ENCODE results near the gene ABHD17C. TPM values are rescaled to one million over a fixed set of nuclear protein-coding genes. Genes with fewer than 3 reads are reported as not detected.

Gene ABHD17C
- total and polyA plus RNA-seq, 2 experiments from 2014 or later: 21.9 to 32.4 TPM

- TF ChIP-seq, protein P1, sequence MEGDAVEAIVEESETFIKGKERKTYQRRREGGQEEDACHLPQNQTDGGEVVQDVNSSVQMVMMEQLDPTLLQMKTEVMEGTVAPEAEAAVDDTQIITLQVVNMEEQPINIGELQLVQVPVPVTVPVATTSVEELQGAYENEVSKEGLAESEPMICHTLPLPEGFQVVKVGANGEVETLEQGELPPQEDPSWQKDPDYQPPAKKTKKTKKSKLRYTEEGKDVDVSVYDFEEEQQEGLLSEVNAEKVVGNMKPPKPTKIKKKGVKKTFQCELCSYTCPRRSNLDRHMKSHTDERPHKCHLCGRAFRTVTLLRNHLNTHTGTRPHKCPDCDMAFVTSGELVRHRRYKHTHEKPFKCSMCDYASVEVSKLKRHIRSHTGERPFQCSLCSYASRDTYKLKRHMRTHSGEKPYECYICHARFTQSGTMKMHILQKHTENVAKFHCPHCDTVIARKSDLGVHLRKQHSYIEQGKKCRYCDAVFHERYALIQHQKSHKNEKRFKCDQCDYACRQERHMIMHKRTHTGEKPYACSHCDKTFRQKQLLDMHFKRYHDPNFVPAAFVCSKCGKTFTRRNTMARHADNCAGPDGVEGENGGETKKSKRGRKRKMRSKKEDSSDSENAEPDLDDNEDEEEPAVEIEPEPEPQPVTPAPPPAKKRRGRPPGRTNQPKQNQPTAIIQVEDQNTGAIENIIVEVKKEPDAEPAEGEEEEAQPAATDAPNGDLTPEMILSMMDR (IDR thresholded peaks at IDR 0.05; ENCODE audit: poor library complexity): no peak
- TF ChIP-seq EZH2 (IDR thresholded peaks at IDR 0.05; ENCODE audit: borderline replicate concordance) (no peak), EZH2phosphoT487 (IDR thresholded peaks at IDR 0.05; ENCODE audit: low read depth, severe bottlenecking, unreplicated experiment) (no peak)
Measured at GRCh38 chr15:80669663-80670273, 25.3 kb upstream of the ABHD17C start.

GRCh38 chr15:80673561-80674244 is 21.4 kb upstream of the ABHD17C start:
- 67% methylated on average over 6 of the region's 6 CpGs for WGBS (ENCODE audit: low lambda C conversion rate, missing lambda C conversion rate)
- no peaks in the 10 kb centered on the region for H4K20me1 ChIP-seq (ENCODE audit: insufficient read depth, poor library complexity, severe bottlenecking)
- H3K4me3 ChIP-seq: no peak overlapping the region
- TF ChIP-seq EZH2phosphoT487 (IDR thresholded peaks at IDR 0.05; ENCODE audit: low read depth, severe bottlenecking, unreplicated experiment) (no peak), EZH2 (IDR thresholded peaks at IDR 0.05; ENCODE audit: borderline replicate concordance) (no peak)
- TF ChIP-seq, protein P1 (IDR thresholded peaks at IDR 0.05; ENCODE audit: poor library complexity): no peak
- H3K9me3 ChIP-seq (ENCODE audit: low read depth): no peaks in the 10 kb centered on the region
- no peak for DNase-seq (ENCODE audit: low spot score)
- H3K27ac ChIP-seq: no peak overlapping the region
- H3K36me3 ChIP-seq (replicated peaks; ENCODE audit: insufficient read depth, low read depth): no peaks in the 10 kb centered on the region
- H3K9me2 ChIP-seq (replicated peaks; ENCODE audit: insufficient read depth): no peaks in the 10 kb centered on the region
- no peak overlapping the region for H3K4me2 ChIP-seq
- H3K79me2 ChIP-seq: no peaks in the 10 kb centered on the region
- H3K27me3 ChIP-seq: no peaks in the 10 kb centered on the region
- H3K4me1 ChIP-seq (ENCODE audit: insufficient read depth): peaks cover 3% of the 10 kb centered on the region
- H2AFZ ChIP-seq: no peak overlapping the region

More at GRCh38 chr15:80669663-80670273, 25.3 kb upstream of the ABHD17C start:
- Histone ChIP-seq H3K79me2 (no peaks in the 10 kb centered on the region), H3K27me3 (no peaks in the 10 kb centered on the region), H3K9me3 (ENCODE audit: low read depth) (no peaks in the 10 kb centered on the region), H3K9me2 (replicated peaks; ENCODE audit: insufficient read depth) (no peaks in the 10 kb centered on the region), H2AFZ (no peak overlapping the region), H3K4me1 (ENCODE audit: insufficient read depth) (peaks cover 3% of the 10 kb centered on the region), H3K27ac (no peak overlapping the region), H4K20me1 (ENCODE audit: insufficient read depth, poor library complexity, severe bottlenecking) (no peaks in the 10 kb centered on the region), H3K4me2 (no peak overlapping the region), H3K36me3 (replicated peaks; ENCODE audit: insufficient read depth, low read depth) (no peaks in the 10 kb centered on the region), H3K4me3 (no peak overlapping the region)
- DNase-seq (ENCODE audit: low spot score): no peak
- 72% methylated on average over 2 of the region's 2 CpGs for WGBS (ENCODE audit: low lambda C conversion rate, missing lambda C conversion rate)

DNA sequence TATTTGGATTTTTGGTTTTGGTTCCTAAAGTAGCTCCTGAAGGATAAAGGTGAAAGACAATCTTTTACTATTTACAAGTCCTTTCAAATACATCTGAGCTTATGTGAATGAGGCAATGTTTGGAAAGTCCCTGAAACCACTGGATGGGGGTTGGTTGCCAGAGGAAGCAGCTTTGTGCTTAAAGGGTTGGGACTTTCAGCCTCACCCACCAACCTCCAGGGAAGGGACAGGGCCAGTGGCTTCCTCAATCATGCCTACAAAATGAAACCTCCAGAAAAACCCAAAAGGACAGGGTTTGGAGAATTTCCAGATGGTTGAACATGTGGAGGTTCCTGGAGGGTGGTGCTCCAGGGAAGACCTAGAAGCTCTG is 20.9 kb upstream of the ABHD17C start:
- Histone ChIP-seq H3K4me2 (no peak overlapping the region), H3K27me3 (no peaks in the 10 kb centered on the region), H4K20me1 (ENCODE audit: insufficient read depth, poor library complexity, severe bottlenecking) (no peaks in the 10 kb centered on the region), H3K79me2 (no peaks in the 10 kb centered on the region), H2AFZ (no peak overlapping the region), H3K4me3 (no peak overlapping the region), H3K4me1 (ENCODE audit: insufficient read depth) (peaks cover 3% of the 10 kb centered on the region), H3K36me3 (replicated peaks; ENCODE audit: insufficient read depth, low read depth) (no peaks in the 10 kb centered on the region), H3K9me2 (replicated peaks; ENCODE audit: insufficient read depth) (no peaks in the 10 kb centered on the region), H3K9me3 (ENCODE audit: low read depth) (no peaks in the 10 kb centered on the region), H3K27ac (no peak overlapping the region)
- TF ChIP-seq, protein P1 (IDR thresholded peaks at IDR 0.05; ENCODE audit: poor library complexity): no peak
- TF ChIP-seq EZH2phosphoT487 (IDR thresholded peaks at IDR 0.05; ENCODE audit: low read depth, severe bottlenecking, unreplicated experiment) (no peak), EZH2 (IDR thresholded peaks at IDR 0.05; ENCODE audit: borderline replicate concordance) (no peak)
- DNase-seq (ENCODE audit: low spot score): no peak
